ENCODE measurements around the gene LRRC8B.

Gene LRRC8B

DNA sequence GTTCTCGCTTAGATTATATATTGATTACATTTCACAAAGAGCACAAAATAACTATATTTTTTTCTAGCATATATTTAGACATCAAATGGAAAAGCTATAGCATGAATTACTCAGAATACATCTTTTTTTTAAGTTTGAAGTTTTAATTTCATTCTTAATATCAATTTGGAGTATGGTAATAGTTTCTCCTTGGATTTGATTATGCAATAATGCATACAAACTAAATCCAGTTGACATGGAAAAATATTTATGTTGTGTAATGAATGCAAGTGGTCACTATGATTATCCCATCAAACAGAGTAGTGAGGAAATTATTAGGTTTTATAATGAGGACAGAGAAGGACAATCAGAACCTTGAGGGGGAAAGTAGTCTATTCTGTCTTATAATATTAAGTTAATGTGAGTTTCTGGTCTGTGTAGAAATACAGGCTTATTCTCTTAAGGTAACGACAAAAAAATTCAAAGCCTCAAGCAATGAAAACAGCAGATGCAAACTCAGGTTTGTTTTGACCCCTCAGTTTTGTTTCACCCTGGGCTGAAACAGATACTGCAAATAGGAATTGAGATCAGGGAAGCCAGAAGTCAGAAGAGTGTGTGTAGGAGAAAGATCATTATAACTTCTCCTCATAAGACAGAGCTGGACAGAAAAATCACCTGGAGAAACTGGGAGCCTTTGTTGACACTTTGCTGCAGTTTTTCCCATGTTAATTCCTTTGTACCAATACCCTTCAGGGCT is 23.7 kb downstream of the LRRC8B start:
- DNase-seq (ENCODE audit: low read depth) = no peak

- DNase-seq (ENCODE audit: low read depth) = no peak
Observed at GRCh38 chr1:89550995-89551394, 26.4 kb downstream of the LRRC8B start.

DNA sequence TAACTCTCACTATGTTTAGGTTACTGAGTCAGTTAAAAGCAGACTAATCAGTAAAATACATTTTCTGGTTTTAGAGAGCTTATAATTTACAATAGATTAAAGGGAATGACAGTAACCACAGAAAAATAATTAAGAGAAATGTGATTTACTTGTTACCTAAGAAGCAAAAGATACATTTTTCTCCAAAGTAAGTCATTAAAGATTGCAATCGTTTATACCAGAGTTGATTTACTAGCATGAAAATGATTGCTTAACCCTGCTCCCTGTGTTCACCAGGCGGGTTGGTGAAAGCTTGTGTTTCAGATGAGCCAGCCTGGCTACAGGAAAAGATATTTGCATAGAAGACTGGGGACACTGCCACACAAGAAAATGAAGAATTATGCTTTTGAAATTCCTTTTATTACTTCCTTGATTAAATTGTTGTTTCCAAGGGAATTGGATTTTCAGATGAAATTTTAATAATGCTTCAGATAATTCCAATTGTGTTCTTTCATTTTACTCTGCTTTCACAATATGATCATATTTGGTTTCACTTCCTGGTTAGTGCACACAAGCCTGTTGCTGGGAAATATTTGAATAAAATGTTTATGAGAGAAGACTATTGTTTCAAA is 27.9 kb downstream of the LRRC8B start:
- no peak for DNase-seq (ENCODE audit: low read depth)

GRCh38 chr1:89553157-89553556 is 28.5 kb downstream of the LRRC8B start:
- DNase-seq (ENCODE audit: low read depth) = no peak

DNA sequence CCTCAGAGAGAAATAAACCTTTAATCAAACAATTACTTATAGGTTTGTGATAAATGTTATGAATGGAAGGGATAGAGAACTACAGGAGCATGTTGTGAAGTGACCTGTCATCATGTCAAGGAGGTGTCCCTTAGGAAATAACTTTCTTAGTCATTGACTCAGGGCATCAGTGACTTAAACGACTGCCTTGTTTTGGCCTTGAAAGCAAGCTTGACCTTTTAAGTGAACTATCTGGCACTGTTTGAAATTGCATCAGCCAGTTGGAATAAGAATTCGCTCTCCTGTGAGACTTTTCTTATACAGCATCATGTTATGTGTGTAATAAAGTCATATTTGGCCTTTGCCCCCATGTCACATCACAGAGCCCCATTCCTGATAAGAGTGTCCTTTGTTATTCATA is 30.9 kb downstream of the LRRC8B start:
- DNase-seq (ENCODE audit: low read depth) = no peak

GRCh38 chr1:89556726-89557444 is 32.3 kb downstream of the LRRC8B start:
- no peak for DNase-seq (ENCODE audit: low read depth)

DNA sequence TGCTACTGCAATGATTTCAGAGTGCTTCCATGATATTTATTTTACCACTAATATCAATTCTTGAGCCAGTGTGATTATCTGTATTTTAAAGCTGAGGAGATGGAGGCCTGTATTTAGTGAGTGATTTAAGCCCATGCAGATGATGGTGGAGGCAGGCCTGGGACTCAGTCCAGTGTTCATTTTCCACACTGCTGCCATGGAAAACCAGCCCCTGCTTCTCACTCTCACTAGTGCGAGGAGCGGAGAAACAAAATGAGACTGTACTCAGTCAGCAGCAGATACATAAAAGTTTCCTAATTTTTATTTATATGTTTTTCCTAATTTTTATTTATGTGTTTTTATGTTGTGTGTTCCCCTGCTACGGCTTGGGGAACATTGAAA is 32.8 kb downstream of the LRRC8B start:
- DNase-seq (ENCODE audit: low read depth) = no peak

GRCh38 chr1:89557956-89558355 is 33.3 kb downstream of the LRRC8B start:
- no peak for DNase-seq (ENCODE audit: low read depth)

GRCh38 chr1:89563957-89564604 is 39.5 kb downstream of the LRRC8B start:
- no peak for DNase-seq (ENCODE audit: low read depth)

DNA sequence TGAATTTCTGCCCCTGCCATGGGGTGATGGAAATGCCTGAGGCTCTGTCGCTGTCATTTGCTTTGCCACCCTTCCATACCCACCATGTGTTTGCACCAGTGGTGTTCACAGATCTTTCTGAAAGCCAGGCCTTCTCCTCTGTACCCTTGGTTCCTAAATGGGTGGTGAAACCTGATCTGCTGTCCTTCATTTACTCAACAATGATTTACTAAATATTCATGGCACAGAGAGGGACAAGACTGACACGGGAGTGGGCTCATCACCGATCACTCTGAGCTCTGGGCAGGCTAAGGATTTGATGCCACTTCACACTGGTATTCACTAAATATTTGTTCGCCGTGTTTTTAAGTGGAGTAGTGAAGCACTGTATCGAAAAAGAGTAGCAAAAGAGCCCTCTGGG is 40.9 kb downstream of the LRRC8B start:
- no peak for DNase-seq (ENCODE audit: low read depth)

DNA sequence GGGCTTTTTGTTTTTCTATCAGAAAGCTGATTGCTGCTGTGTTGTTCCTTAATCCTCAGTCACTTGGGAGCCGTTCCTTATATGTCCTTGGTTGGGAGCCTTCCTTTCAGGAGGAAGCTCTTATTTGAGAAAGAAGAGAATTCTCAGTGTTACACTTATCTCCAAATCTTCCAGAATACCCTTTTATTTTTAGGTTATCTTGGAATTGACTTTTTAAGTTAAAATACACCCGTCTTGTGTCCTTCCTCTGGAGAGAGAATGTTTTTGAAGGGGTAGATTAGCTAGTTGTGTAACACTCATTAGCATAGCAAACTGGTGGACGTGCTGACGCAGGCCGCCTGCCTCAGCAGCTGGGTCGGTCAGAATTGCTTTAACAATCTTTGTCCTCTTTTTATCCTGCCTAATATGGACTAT is 42.1 kb downstream of the LRRC8B start:
- DNase-seq (ENCODE audit: low read depth) = no peak

GRCh38 chr1:89567797-89568196 is 43.2 kb downstream of the LRRC8B start:
- no peak for DNase-seq (ENCODE audit: low read depth)

GRCh38 chr1:89573410-89573809 is 48.8 kb downstream of the LRRC8B start:
- DNase-seq (ENCODE audit: low read depth) = no peak

DNA sequence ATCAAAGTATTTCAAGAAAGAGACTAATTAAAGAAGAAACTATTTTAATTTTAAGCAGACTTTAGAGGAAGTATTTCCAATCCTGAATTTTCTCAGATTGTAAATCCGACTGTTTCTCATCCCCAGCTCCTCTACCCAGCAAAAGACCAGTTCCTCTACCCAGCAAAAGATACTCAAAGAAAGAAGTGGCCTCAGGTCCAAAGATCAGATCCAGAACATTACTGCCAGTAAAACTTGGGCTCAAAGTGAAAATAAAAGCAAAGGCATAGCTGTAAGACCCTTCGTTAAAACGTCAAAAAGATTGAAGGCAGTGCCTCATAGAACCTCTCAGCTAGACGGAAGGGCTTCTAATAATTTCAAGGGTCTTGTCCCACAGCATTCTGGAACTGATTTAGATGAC is 50.0 kb downstream of the LRRC8B start:
- DNase-seq (ENCODE audit: low read depth) = no peak

DNA sequence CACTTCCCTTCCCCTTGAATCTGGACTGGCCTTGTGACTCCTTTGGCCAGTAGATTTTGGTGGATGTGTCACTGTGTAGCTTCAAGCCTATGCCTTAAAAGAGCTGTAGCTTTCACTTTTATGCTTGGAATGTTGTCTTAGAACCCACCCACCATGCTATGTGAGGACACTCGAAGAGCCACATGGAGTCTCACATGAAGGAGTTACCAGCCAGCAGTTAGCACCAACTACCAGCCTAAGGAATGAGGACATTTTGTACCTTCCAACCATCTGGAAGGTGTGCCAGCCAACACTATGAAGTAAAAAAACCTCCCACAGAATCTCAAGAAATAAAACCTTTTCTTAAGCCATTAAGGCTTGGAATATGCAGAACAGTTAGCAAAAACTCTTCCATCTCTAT is 50.6 kb downstream of the LRRC8B start:
- DNase-seq (ENCODE audit: low read depth) = no peak

- DNase-seq (ENCODE audit: low read depth) = no peak
Observed at GRCh38 chr1:89576013-89576412, 51.4 kb downstream of the LRRC8B start.

DNA sequence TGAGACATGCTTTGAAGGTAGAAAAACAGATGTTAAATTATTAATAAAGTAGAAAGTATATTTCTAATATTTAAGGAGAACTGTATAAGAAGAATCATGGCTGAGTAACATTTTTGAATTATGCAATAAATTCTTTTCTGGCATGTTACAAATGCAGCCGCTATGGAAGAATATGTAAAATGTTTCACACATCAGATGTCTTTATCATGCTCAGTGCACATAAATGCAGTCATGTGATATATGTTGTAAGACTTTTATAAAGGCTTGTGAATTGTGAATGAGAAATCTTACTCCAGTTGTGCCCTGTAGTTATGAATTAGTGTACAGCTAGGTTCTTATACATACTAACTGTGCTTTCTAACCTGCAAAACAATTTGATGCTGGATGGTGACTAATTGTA is 53.5 kb downstream of the LRRC8B start:
- DNase-seq (ENCODE audit: low read depth) = no peak

- no peak for DNase-seq (ENCODE audit: low read depth)
Observed at GRCh38 chr1:89578946-89579684, 54.5 kb downstream of the LRRC8B start.

DNA sequence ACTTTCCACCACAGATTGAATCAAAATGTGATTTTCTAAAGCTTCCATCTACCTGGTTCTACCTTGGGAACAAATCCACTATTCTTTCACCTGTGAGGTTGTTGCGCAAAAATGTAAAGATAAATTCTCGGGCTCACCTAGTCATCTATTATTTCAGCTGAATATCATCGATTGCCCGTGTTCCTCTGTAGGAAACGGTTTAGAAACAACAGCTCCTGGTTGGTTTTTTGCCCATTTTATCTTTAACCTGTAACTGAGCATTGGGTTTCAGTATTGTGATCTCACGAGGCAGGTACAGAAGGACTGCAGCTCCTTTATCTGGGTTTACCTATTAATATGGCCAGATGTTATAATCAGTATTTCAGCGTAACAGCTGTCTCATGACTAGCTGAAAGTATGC is 55.4 kb downstream of the LRRC8B start:
- no peak for DNase-seq (ENCODE audit: low read depth)

DNA sequence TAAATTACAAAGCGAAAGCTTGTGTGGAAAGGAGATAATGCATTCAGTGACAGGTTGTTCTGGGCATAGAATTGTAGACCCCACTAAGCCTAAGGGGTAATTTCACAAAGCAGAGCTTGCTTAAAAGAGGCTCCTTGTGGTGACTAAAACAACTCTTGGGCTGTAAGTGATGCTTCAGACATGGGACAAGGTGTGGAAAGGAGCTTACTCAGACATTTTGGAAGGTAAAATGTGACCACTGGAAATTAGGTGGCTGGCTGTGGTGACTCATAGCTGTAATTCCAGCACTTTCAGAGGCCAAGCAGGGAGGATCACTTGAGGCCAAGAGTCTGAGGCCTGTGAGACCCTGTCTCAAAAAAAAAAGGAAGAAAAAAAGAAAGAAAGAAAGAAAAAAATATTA is 57.2 kb downstream of the LRRC8B start:
- DNase-seq (ENCODE audit: low read depth) = no peak

GRCh38 chr1:89582571-89582970 is 57.9 kb downstream of the LRRC8B start:
- no peak for DNase-seq (ENCODE audit: low read depth)

GRCh38 chr1:89584211-89584610 is 59.6 kb downstream of the LRRC8B start:
- no peak for DNase-seq (ENCODE audit: low read depth)
